Sigmoid colon (tissue), 7 donors: Measurements from ENCODE around the gene AK3. TPM values are rescaled to one million over a fixed set of nuclear protein-coding genes. Genes with fewer than 3 reads are reported as not detected.

Experiments
- DNase-seq: peaks from one replicate; pipeline ENCODE4 v3.0.0-alpha.2; 2019
- H3K27ac ChIP-seq, 4 donors: fragments of 200-600 bp; sonication (generic); one replicate each; pipeline ENCODE4 v1.5.1; 2016 to 2019; ENCODE audit warnings: mild to moderate bottlenecking in 1 of 4
- H3K27me3 ChIP-seq, 3 donors: fragments of 200-600 bp; sonication (generic); one replicate each; pipeline ENCODE4 v1.5.1; 2019; ENCODE audit warnings: mild to moderate bottlenecking in 1 of 3
- H3K36me3 ChIP-seq, 4 donors: fragments of 200-600 bp; sonication (generic); one replicate each; pipeline ENCODE4 v1.5.1; 2016 to 2019
- H3K4me1 ChIP-seq, 4 donors: fragments of 200-600 bp; sonication (generic); one replicate each; pipeline ENCODE4 v1.5.1; 2017 to 2019
- H3K4me3 ChIP-seq, 4 donors: fragments of 200-600 bp; sonication (generic); one replicate each; pipeline ENCODE4 v1.5.1; 2017 to 2019; ENCODE audit warnings: mild to moderate bottlenecking in 2 of 4, moderate library complexity in 1 of 4
- H3K9me3 ChIP-seq, 4 donors: fragments of 200-600 bp in 3 of 4; sonication (generic) in 3 of 4; one replicate each; pipeline versions ENCODE4 v1.5.1 to v1.6.1; 2013 to 2019
- EP300 ChIP-seq, 4 donors: sonication (generic); formaldehyde crosslinking; IDR thresholded peaks; one replicate each; pipeline ENCODE4 v1.6.1; 2017; ENCODE audit warnings: antibody characterized with exemption in 4 of 4
- POLR2A ChIP-seq, 2 donors: fragments of 450-650 bp; IDR thresholded peaks; one replicate each; pipeline ENCODE4 v1.6.1; 2016; ENCODE audit warnings: antibody characterized with exemption in 2 of 2, mild to moderate bottlenecking in 2 of 2, moderate library complexity in 2 of 2
- POLR2AphosphoS5 ChIP-seq, 4 donors: sonication (generic); formaldehyde crosslinking; IDR thresholded peaks; one replicate each; pipeline ENCODE4 v1.6.1; 2017; ENCODE audit warnings: antibody characterized with exemption in 4 of 4
- WGBS, 2 donors: extraction: QIAGEN DNeasy Blood & Tissue Kit; methylation state at CpG; one replicate each; pipeline ENCODE4 v1.1.7; 2013; 5-methylcytosine and 5-hydroxymethylcytosine counted together
- intact Hi-C: fragments of 100-400 bp; cut with DNase I; formaldehyde crosslinking; loops from one replicate; pipeline ENCODE4 v1.15.1; 2023
- polyA plus RNA-seq, 3 donors: library from polyadenylated mRNA; stranded (reverse); fragments of 200-250 nt; gene quantifications; one replicate each; pipeline ENCODE4 v1.2.3, GENCODE V29; 2013
- total RNA-seq, 4 donors: library from RNA; depleted of rRNA; stranded (reverse); fragments of >200 nt; gene quantifications; one replicate each; pipeline ENCODE4 v1.1.0, GENCODE V29; 2016
- TF ChIP-seq, protein P1 (sequence below), 4 experiments: fragments of 450-650 bp in 3 of 4; fragments of 200-600 bp in 1 of 4; IDR thresholded peaks; one replicate each; pipeline ENCODE4 v1.5.1; 2016 to 2019; ENCODE audit warnings: antibody characterized with exemption in 4 of 4, mild to moderate bottlenecking in 3 of 4, moderate library complexity in 2 of 4
- donor health status: healthy with polysubstance abuse.
- donor health status: Bipolar disorder and iron deficiency.
- donor health status: healthy.

Gene AK3
- total and polyA plus RNA-seq, 7 donors: 36.8 to 122 (median 102) TPM

DNA sequence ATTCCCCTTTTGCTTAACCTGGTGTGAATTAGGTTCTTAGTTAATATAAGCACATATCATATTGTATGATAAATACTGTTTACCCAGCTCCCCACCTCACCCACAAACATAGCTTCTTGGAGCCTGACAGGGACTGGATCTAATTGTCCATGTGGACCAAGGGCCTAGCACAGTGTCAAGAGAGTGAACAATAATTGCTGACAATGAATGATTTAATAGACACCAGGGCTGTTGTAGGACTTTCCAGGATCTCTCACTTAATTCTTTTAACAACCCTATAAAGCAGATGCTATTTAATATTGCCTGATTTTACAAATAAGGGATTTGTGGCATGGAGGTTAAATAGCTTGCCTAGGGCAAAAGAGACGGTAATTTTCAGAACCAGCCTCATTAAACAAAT is 24.8 kb downstream of the AK3 start:
- Histone ChIP-seq H3K4me3 (no peak overlapping the region), H3K27ac (no peak overlapping the region), H3K36me3 (peaks cover 23 to 84% (median 43%) of the 10 kb centered on the region in 4 donors), H3K9me3 (no peaks in the 10 kb centered on the region), H3K4me1 (no peaks in the 10 kb centered on the region), H3K27me3 (no peaks in the 10 kb centered on the region)
- intact Hi-C loops: no loop called here
- 83 to 89% methylated on average over 1 of the region's 1 CpG for WGBS, 2 donors
- DNase-seq: no peak
- TF ChIP-seq POLR2A (IDR thresholded peaks at IDR 0.05) (no peak), POLR2AphosphoS5 (IDR thresholded peaks at IDR 0.05) (no peak), EP300 (IDR thresholded peaks at IDR 0.05) (no peak)
- TF ChIP-seq, protein P1, sequence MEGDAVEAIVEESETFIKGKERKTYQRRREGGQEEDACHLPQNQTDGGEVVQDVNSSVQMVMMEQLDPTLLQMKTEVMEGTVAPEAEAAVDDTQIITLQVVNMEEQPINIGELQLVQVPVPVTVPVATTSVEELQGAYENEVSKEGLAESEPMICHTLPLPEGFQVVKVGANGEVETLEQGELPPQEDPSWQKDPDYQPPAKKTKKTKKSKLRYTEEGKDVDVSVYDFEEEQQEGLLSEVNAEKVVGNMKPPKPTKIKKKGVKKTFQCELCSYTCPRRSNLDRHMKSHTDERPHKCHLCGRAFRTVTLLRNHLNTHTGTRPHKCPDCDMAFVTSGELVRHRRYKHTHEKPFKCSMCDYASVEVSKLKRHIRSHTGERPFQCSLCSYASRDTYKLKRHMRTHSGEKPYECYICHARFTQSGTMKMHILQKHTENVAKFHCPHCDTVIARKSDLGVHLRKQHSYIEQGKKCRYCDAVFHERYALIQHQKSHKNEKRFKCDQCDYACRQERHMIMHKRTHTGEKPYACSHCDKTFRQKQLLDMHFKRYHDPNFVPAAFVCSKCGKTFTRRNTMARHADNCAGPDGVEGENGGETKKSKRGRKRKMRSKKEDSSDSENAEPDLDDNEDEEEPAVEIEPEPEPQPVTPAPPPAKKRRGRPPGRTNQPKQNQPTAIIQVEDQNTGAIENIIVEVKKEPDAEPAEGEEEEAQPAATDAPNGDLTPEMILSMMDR (IDR thresholded peaks at IDR 0.05): no peak

DNA sequence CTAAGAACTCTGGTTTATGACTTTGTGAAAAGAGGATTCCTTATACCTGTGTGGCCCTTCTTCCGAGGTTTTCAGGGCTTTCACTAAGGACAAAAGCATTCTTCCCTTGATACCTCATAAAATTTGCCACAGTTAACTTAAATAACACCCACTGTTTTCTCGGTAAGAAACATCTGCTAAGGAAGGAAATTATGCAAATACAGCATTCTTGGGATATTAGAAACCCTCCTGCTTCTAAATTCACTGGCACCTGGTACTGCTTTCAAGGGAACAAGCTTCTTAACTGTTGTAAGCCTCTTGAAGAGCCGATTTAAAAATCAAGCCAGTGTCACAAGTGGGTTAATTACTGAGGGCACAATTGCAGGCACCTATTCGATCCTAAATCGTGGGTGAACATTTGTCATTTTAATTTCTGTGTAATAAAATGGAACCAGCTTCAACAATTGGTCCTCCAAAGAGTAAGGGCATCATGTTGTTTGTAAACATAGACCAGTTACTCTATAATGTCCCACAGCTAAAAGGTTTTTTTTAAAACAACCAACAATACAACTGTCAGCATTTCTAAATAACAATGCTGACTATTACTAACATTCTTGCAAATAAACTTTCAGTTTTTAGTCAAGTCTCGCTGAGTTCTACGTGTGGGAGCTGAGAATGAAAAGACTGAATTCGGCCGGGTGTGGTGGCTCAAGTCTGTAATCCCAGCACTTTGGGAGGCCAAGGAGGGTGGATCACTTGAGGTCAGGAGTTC is 26.6 kb downstream of the AK3 start:
- no peak overlapping the region for H3K27ac ChIP-seq
- no peak for DNase-seq
- no peaks in the 10 kb centered on the region for H3K9me3 ChIP-seq
- WGBS, 2 donors: 85 to 91% methylated on average over 9 of the region's 9 CpGs
- TF ChIP-seq POLR2A (IDR thresholded peaks at IDR 0.05): no peak
- TF ChIP-seq POLR2AphosphoS5 (IDR thresholded peaks at IDR 0.05): no peak
- TF ChIP-seq, protein P1 (IDR thresholded peaks at IDR 0.05): no peak
- no peak for TF ChIP-seq EP300 (IDR thresholded peaks at IDR 0.05)
- H3K4me1 ChIP-seq: no peaks in the 10 kb centered on the region
- intact Hi-C loops: no loop called here
- no peak overlapping the region for H3K4me3 ChIP-seq
- H3K36me3 ChIP-seq: peaks cover 23 to 87% (median 47%) of the 10 kb centered on the region in 4 donors
- no peaks in the 10 kb centered on the region for H3K27me3 ChIP-seq

DNA sequence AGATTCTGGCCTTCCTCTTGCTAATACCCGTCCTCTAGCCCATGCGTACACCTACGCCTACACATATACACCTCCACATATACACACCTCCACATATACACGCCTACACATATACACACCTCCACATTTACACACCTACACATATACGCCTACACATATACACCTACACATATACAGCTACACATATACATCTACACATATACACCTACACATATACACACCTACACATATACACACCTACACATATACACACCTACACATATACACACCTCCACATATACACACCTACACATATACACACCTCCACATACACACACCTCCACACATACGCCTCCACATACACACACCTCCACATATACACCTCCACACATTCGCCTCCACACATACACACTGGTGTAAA is 27.2 kb downstream of the AK3 start:
- no peaks in the 10 kb centered on the region for H3K9me3 ChIP-seq
- no peaks in the 10 kb centered on the region for H3K4me1 ChIP-seq
- WGBS, 2 donors: 57 to 74% methylated on average over 7 of the region's 7 CpGs
- intact Hi-C loops: no loop called here
- TF ChIP-seq POLR2AphosphoS5 (IDR thresholded peaks at IDR 0.05): no peak
- TF ChIP-seq EP300 (IDR thresholded peaks at IDR 0.05): no peak
- TF ChIP-seq, protein P1 (IDR thresholded peaks at IDR 0.05): no peak
- TF ChIP-seq POLR2A (IDR thresholded peaks at IDR 0.05): no peak
- H3K27ac ChIP-seq: no peak overlapping the region
- peaks cover 21 to 87% (median 45%) of the 10 kb centered on the region in 4 donors for H3K36me3 ChIP-seq
- no peak for DNase-seq
- no peaks in the 10 kb centered on the region for H3K27me3 ChIP-seq
- no peak overlapping the region for H3K4me3 ChIP-seq

DNA sequence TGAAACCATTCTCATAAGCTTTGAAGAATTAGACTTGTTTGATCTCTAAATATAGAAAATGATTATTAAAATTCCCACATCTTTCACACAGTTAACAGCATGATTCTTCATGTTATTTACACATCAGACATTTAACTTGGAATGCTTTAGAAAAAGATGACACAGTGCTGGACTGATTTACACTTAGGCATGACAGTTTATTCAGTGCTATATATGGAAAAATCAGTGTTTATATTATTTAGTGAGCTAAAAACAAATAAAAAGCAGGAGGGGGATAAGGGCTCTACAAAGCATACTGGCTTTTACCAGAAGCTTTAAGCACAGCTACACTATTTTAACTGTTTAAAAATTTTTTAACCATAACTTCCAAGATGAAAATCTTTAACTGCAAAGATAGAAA is 31.6 kb downstream of the AK3 start:
- no peak overlapping the region for H3K4me3 ChIP-seq
- H3K9me3 ChIP-seq: no peaks in the 10 kb centered on the region
- TF ChIP-seq EP300 (IDR thresholded peaks at IDR 0.05) (no peak), POLR2A (IDR thresholded peaks at IDR 0.05) (no peak), POLR2AphosphoS5 (IDR thresholded peaks at IDR 0.05) (no peak)
- TF ChIP-seq, protein P1 (IDR thresholded peaks at IDR 0.05): no peak
- no peak for DNase-seq
- H3K36me3 ChIP-seq: peaks cover 0 to 74% (median 21%) of the 10 kb centered on the region in 4 donors
- H3K27me3 ChIP-seq: no peaks in the 10 kb centered on the region
- intact Hi-C loops: no loop called here
- H3K27ac ChIP-seq: no peak overlapping the region
- H3K4me1 ChIP-seq: no peaks in the 10 kb centered on the region
